Measurements from ENCODE around the gene MEF2D.

MEF2D gene

GRCh38 chr1:156500543-156500792, at the start of gene MEF2D:
Gene MEF2D, minus strand, starts transcription at chr1:156500775. Its CDS starts 17,483 bp downstream, at chr1:156483292.
- DNase-seq: no peak

GRCh38 chr1:156550346-156550745, 49.8 kb upstream of the MEF2D start:
- DNase-seq: no peak

GRCh38 chr1:156549831-156550230, 49.3 kb upstream of the MEF2D start:
- DNase-seq: no peak

- no peak for DNase-seq
Observed at GRCh38 chr1:156549390-156549789, 48.8 kb upstream of the MEF2D start.

GRCh38 chr1:156547982-156548381, 47.4 kb upstream of the MEF2D start:
- no peak for DNase-seq

GRCh38 chr1:156547434-156547833, 46.9 kb upstream of the MEF2D start:
- no peak for DNase-seq

GRCh38 chr1:156546267-156546666, 45.7 kb upstream of the MEF2D start:
- no peak for DNase-seq

GRCh38 chr1:156544592-156545102, 44.1 kb upstream of the MEF2D start:
- DNase-seq: no peak

- no peak for DNase-seq
Observed at GRCh38 chr1:156543066-156543465, 42.5 kb upstream of the MEF2D start.

GRCh38 chr1:156540955-156541354, 40.4 kb upstream of the MEF2D start:
- DNase-seq: no peak

- DNase-seq: no peak
Observed at GRCh38 chr1:156539818-156540355, 39.3 kb upstream of the MEF2D start.

GRCh38 chr1:156538711-156539440, 38.3 kb upstream of the MEF2D start:
- no peak for DNase-seq

- DNase-seq: no peak
Observed at GRCh38 chr1:156537027-156537426, 36.5 kb upstream of the MEF2D start.

GRCh38 chr1:156534424-156535060, 34.0 kb upstream of the MEF2D start:
- no peak for DNase-seq

- DNase-seq: no peak
Observed at GRCh38 chr1:156533568-156534220, 33.1 kb upstream of the MEF2D start.

- no peak for DNase-seq
Observed at GRCh38 chr1:156532374-156532773, 31.8 kb upstream of the MEF2D start.

GRCh38 chr1:156530006-156530405, 29.4 kb upstream of the MEF2D start:
- no peak for DNase-seq

- no peak for DNase-seq
Observed at GRCh38 chr1:156528875-156529425, 28.4 kb upstream of the MEF2D start.

GRCh38 chr1:156528231-156528630, 27.7 kb upstream of the MEF2D start:
- DNase-seq: no peak

GRCh38 chr1:156527584-156527983, 27.0 kb upstream of the MEF2D start:
- no peak for DNase-seq

GRCh38 chr1:156525856-156526489, 25.4 kb upstream of the MEF2D start:
- DNase-seq: no peak

- no peak for DNase-seq
Observed at GRCh38 chr1:156525071-156525501, 24.5 kb upstream of the MEF2D start.

GRCh38 chr1:156524481-156524869, 23.9 kb upstream of the MEF2D start:
- no peak for DNase-seq

All from stimulated activated CD4-positive, alpha-beta T cell treated with anti-CD3 and anti-CD28 coated beads, Interleukin-4, amount 100 ng/mL, for 1 hour (primary cell).